HEK293 (cell line): Measurements from ENCODE around the gene TMEM131L.

ENCODE experiments used
- CTCF ChIA-PET: fragments of 350-600 bp; formaldehyde crosslinking; extraction: SDS; loops from one replicate; lab custom pipeline; 2021; ENCODE audit warnings: antibody characterized with exemption; lab: Yijun Ruan, JAX
- POLR2A ChIA-PET: fragments of 300-600 bp; formaldehyde crosslinking; extraction: SDS; loops from one replicate; lab custom pipeline; 2020; ENCODE audit warnings: antibody characterized with exemption, inconsistent platforms; lab: Yijun Ruan, JAX
- H3K27ac ChIP-seq: fragments of 200-500 bp; sonication (Bioruptor generic); 2 replicates; pipeline ENCODE4 v1.5.1; 2014; ENCODE audit warnings: low read depth, low read length, control low read depth, inconsistent platforms; ENCODE audit errors: extremely low read depth
- H3K36me3 ChIP-seq, 2 experiments: fragments of 200-500 bp in 1 of 2; sonication (Bioruptor generic) in 1 of 2; 1 replicate in 1 of 2; 2 replicates in 1 of 2; pipeline ENCODE4 v1.5.1; 2014 to 2017; ENCODE audit warnings: inconsistent platforms in 2 of 2, low read length in 2 of 2; ENCODE audit not compliant: control insufficient read depth in 2 of 2, insufficient read depth in 1 of 2
- H3K4me1 ChIP-seq: fragments of 200-500 bp; sonication (Bioruptor generic); 2 replicates; pipeline ENCODE4 v1.5.1; 2014; ENCODE audit warnings: mild to moderate bottlenecking, low read length, inconsistent platforms; ENCODE audit not compliant: control insufficient read depth, insufficient read depth
- H3K4me3 ChIP-seq: 2 replicates; pipeline ENCODE4 v1.5.1; 2011; ENCODE audit warnings: low read depth, mild to moderate bottlenecking, control low read depth, low read length, moderate library complexity
- H3K9me3 ChIP-seq: fragments of 200-500 bp; sonication (Bioruptor generic); 2 replicates; pipeline ENCODE4 v1.5.1; 2014; ENCODE audit warnings: low read depth, low read length, inconsistent platforms; ENCODE audit not compliant: control insufficient read depth, insufficient read depth
- BCL11A ChIP-seq: fragments of 450-650 bp; formaldehyde crosslinking; IDR thresholded peaks from 2 replicates; pipeline ENCODE4 v1.5.1; 2016; ENCODE audit warnings: low read depth, missing biosample characterization, missing genetic modification characterization
- EGR2 ChIP-seq: fragments of 450-650 bp; formaldehyde crosslinking; IDR thresholded peaks from 2 replicates; pipeline ENCODE4 v1.5.1; 2016; ENCODE audit warnings: low read depth, missing biosample characterization, missing genetic modification characterization
- IKZF3 ChIP-seq: fragments of 450-650 bp; IDR thresholded peaks from 2 replicates; pipeline ENCODE4 v1.5.0; 2018; ENCODE audit warnings: missing biosample characterization, mild to moderate bottlenecking, missing genetic modification characterization, moderate library complexity
- KLF8 ChIP-seq: fragments of 450-650 bp; formaldehyde crosslinking; IDR thresholded peaks from 2 replicates; pipeline ENCODE4 v1.5.1; 2016; ENCODE audit warnings: missing biosample characterization, missing genetic modification characterization
- KLF9 ChIP-seq: fragments of 450-650 bp; formaldehyde crosslinking; IDR thresholded peaks from 2 replicates; pipeline ENCODE4 v1.5.1; 2016; ENCODE audit warnings: missing biosample characterization, missing genetic modification characterization, low read depth
- MYNN ChIP-seq: fragments of 450-650 bp; formaldehyde crosslinking; IDR thresholded peaks from 2 replicates; pipeline ENCODE4 v1.5.1; 2016; ENCODE audit warnings: missing biosample characterization, missing genetic modification characterization, borderline replicate concordance
- SCRT1 ChIP-seq: fragments of 450-650 bp; formaldehyde crosslinking; IDR thresholded peaks from 2 replicates; pipeline ENCODE4 v1.5.1; 2016; ENCODE audit warnings: missing biosample characterization, missing genetic modification characterization, borderline replicate concordance
- SCRT2 ChIP-seq: fragments of 450-650 bp; formaldehyde crosslinking; IDR thresholded peaks from 2 replicates; pipeline ENCODE4 v1.5.1; 2016; ENCODE audit warnings: missing biosample characterization, missing genetic modification characterization
- SETDB1 ChIP-seq: IDR thresholded peaks from one replicate; pipeline ENCODE4 v1.6.1; 2017; ENCODE audit warnings: mild to moderate bottlenecking, low read length, moderate library complexity, mixed read lengths; ENCODE audit not compliant: insufficient read length
- WT1 ChIP-seq: fragments of 450-650 bp; formaldehyde crosslinking; IDR thresholded peaks from 2 replicates; pipeline ENCODE4 v1.5.1; 2016; ENCODE audit warnings: missing biosample characterization, missing genetic modification characterization
- ZEB2 ChIP-seq: fragments of 450-650 bp; formaldehyde crosslinking; IDR thresholded peaks from 2 replicates; pipeline ENCODE4 v1.5.1; 2016; ENCODE audit warnings: missing biosample characterization, missing genetic modification characterization
- ZFHX2 ChIP-seq: fragments of 450-650 bp; formaldehyde crosslinking; conservative IDR thresholded peaks from 2 replicates; pipeline ENCODE4 v1.5.1; 2016; ENCODE audit warnings: missing biosample characterization, missing genetic modification characterization
- ZFP41 ChIP-seq: fragments of 450-650 bp; formaldehyde crosslinking; IDR thresholded peaks from 2 replicates; pipeline ENCODE4 v1.5.1; 2016; ENCODE audit warnings: missing biosample characterization, missing genetic modification characterization, borderline replicate concordance
- ZNF10 ChIP-seq: fragments of 450-650 bp; formaldehyde crosslinking; IDR thresholded peaks from 2 replicates; pipeline ENCODE4 v1.5.1; 2017; ENCODE audit warnings: missing biosample characterization, missing genetic modification characterization
- ZNF138 ChIP-seq: fragments of 450-650 bp; formaldehyde crosslinking; IDR thresholded peaks from 2 replicates; pipeline ENCODE4 v1.5.1; 2016; ENCODE audit warnings: missing biosample characterization, missing genetic modification characterization, borderline replicate concordance
- ZNF140 ChIP-seq: fragments of 450-650 bp; formaldehyde crosslinking; IDR thresholded peaks from 2 replicates; pipeline ENCODE4 v1.5.1; 2016; ENCODE audit warnings: missing biosample characterization, missing genetic modification characterization
- ZNF169 ChIP-seq: fragments of 450-650 bp; formaldehyde crosslinking; IDR thresholded peaks from 2 replicates; pipeline ENCODE4 v1.5.1; 2016; ENCODE audit warnings: missing biosample characterization, missing genetic modification characterization
- ZNF211 ChIP-seq: fragments of 450-650 bp; formaldehyde crosslinking; IDR thresholded peaks from 2 replicates; pipeline ENCODE4 v1.5.1; 2016; ENCODE audit warnings: low read depth, missing biosample characterization, missing genetic modification characterization
- ZNF266 ChIP-seq: fragments of 450-650 bp; formaldehyde crosslinking; IDR thresholded peaks from 2 replicates; pipeline ENCODE4 v1.5.1; 2016; ENCODE audit warnings: missing biosample characterization, missing genetic modification characterization, low read depth
- ZNF37A ChIP-seq: fragments of 450-650 bp; IDR thresholded peaks from 2 replicates; pipeline ENCODE4 v1.5.1; 2018; ENCODE audit warnings: missing biosample characterization, missing genetic modification characterization
- ZNF426 ChIP-seq: fragments of 450-650 bp; formaldehyde crosslinking; IDR thresholded peaks from 2 replicates; pipeline ENCODE4 v1.5.1; 2017; ENCODE audit warnings: missing biosample characterization, missing genetic modification characterization, mild to moderate bottlenecking, inconsistent platforms, moderate library complexity
- ZNF548 ChIP-seq: fragments of 450-650 bp; formaldehyde crosslinking; IDR thresholded peaks from 2 replicates; pipeline ENCODE4 v1.5.1; 2016; ENCODE audit warnings: missing biosample characterization, missing genetic modification characterization
- ZNF585B ChIP-seq: fragments of 450-650 bp; formaldehyde crosslinking; IDR thresholded peaks from 2 replicates; pipeline ENCODE4 v1.5.1; 2016; ENCODE audit warnings: missing biosample characterization, missing genetic modification characterization
- ZNF600 ChIP-seq: fragments of 450-650 bp; formaldehyde crosslinking; IDR thresholded peaks from 2 replicates; pipeline ENCODE4 v1.5.1; 2016; ENCODE audit warnings: missing biosample characterization, missing genetic modification characterization
- ZNF629 ChIP-seq: fragments of 450-650 bp; formaldehyde crosslinking; IDR thresholded peaks from 2 replicates; pipeline ENCODE4 v1.5.1; 2017; ENCODE audit warnings: missing biosample characterization, missing genetic modification characterization
- ZNF658 ChIP-seq: fragments of 450-650 bp; formaldehyde crosslinking; IDR thresholded peaks from 2 replicates; pipeline ENCODE4; 2016; ENCODE audit warnings: missing biosample characterization, missing genetic modification characterization
- ZNF768 ChIP-seq: fragments of 450-650 bp; formaldehyde crosslinking; IDR thresholded peaks from 2 replicates; pipeline ENCODE4 v1.5.1; 2018; ENCODE audit warnings: missing biosample characterization, mild to moderate bottlenecking, missing genetic modification characterization
- ZNF830 ChIP-seq: fragments of 450-650 bp; IDR thresholded peaks from 2 replicates; pipeline ENCODE4 v1.5.0; 2018; ENCODE audit warnings: missing biosample characterization, missing genetic modification characterization, low read depth, mild to moderate bottlenecking, moderate library complexity
- ZNF837 ChIP-seq: fragments of 450-650 bp; formaldehyde crosslinking; IDR thresholded peaks from 2 replicates; pipeline ENCODE4 v1.5.1; 2016; ENCODE audit warnings: missing biosample characterization, missing genetic modification characterization
- TF ChIP-seq, protein P1 (sequence below): fragments of 450-650 bp; formaldehyde crosslinking; IDR thresholded peaks from 2 replicates; pipeline ENCODE4 v1.5.1; 2016; ENCODE audit warnings: missing biosample characterization, missing genetic modification characterization
- TF ChIP-seq, protein P2 (sequence below): fragments of 450-650 bp; formaldehyde crosslinking; IDR thresholded peaks from 2 replicates; pipeline ENCODE4 v1.5.1; 2016; ENCODE audit warnings: missing biosample characterization, missing genetic modification characterization
- TF ChIP-seq, protein P3 (sequence below): fragments of 450-650 bp; formaldehyde crosslinking; IDR thresholded peaks from 2 replicates; pipeline ENCODE4 v1.5.1; 2016; ENCODE audit warnings: missing biosample characterization, missing genetic modification characterization
- TF ChIP-seq, protein P4 (sequence below): fragments of 450-650 bp; formaldehyde crosslinking; optimal IDR thresholded peaks from 2 replicates; pipeline ENCODE3; 2016; ENCODE audit warnings: missing biosample characterization, mild to moderate bottlenecking, missing genetic modification characterization

The TMEM131L gene

DNA sequence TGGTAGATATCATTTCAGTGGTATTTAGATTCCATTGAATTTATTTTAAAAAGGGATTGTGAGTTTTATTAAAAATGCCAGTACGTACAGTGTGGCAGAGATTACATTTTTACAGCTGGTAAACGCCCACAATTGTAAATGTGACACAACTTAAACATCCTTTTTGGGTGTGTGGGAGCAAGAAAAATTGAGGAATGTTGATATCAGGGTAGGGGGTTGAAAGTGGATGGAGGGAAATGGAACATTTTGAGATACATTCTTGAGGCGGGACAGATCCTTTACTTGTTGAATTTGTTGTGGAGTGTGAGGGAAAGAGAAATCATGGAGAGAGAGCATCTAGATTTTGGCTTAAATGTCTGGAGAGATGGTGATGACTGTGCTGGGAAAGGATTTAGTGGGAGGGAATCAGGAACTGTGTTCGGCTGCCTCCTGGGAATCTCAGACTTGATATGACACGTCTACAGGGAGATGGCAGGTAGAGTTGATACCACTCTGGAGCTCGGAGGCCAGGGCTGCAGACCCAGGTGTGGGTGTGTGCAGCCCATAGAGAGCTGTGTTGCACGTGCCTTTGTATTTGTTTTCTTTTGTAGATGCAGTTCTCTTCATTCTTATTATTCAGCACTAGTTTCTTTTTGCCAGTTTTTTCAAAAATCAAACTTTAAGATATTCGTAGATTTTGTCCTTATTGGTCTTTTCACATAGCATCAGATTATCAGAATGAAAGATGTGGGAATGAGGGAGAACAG, 10.8 kb downstream of the TMEM131L start:
- Histone ChIP-seq H3K4me3 (no peak overlapping the region), H3K9me3 (no peaks in the 10 kb centered on the region), H3K27ac (no peak overlapping the region), H3K4me1 (peaks cover 4% of the 10 kb centered on the region; the same call in 1 of the 2 replicates), H3K36me3 (peaks cover 0 to 22% of the 10 kb centered on the region in 2 experiments; a peak in 2 of 3 replicates)
- CTCF ChIA-PET = interaction anchor here (0.5 kb wide), 1 partner anchor 289 kb away, joined by 3 read pairs; no protein-coding TSS in a partner anchor
- POLR2A ChIA-PET = interaction anchor here (1.0 kb wide), 1 partner anchor 11 kb away, joined by 4 read pairs; the partner anchor contains the start of gene TMEM131L
- TF ChIP-seq ZNF658 (tag by site-specific recombination) (no peak), SCRT1 (peak; percentile 48; the same call in 1 of the 2 replicates), ZNF138 (tag by site-specific recombination) (no peak), ZNF211 (tag by site-specific recombination) (no peak), ZNF140 (tag by site-specific recombination) (no peak), EGR2 (tag by site-specific recombination) (peak; percentile 52), ZNF266 (tag by site-specific recombination) (no peak), ZFHX2 (tag by site-specific recombination) (peak; percentile 53; the same call in 1 of the 2 replicates), MYNN (tag by site-specific recombination) (no peak), IKZF3 (tag by site-specific recombination) (no peak), ZNF629 (tag by site-specific recombination) (no peak), ZNF37A (tag by site-specific recombination) (no peak), ZNF837 (no peak), ZNF10 (tag by site-specific recombination) (no peak), ZNF768 (tag by site-specific recombination) (no peak), ZNF169 (no peak), KLF9 (tag by site-specific recombination) (no peak), ZNF830 (tag by site-specific recombination) (no peak), ZNF585B (tag by site-specific recombination) (no peak), KLF8 (tag by site-specific recombination) (no peak), WT1 (no peak), SETDB1 (no peak), ZNF600 (tag by site-specific recombination) (peak; percentile 96), BCL11A (no peak), ZFP41 (tag by site-specific recombination) (no peak), ZNF426 (tag by site-specific recombination) (no peak), ZEB2 (no peak), ZNF548 (tag by site-specific recombination) (no peak), SCRT2 (tag by site-specific recombination) (peak; percentile 66)
- TF ChIP-seq, protein P1, sequence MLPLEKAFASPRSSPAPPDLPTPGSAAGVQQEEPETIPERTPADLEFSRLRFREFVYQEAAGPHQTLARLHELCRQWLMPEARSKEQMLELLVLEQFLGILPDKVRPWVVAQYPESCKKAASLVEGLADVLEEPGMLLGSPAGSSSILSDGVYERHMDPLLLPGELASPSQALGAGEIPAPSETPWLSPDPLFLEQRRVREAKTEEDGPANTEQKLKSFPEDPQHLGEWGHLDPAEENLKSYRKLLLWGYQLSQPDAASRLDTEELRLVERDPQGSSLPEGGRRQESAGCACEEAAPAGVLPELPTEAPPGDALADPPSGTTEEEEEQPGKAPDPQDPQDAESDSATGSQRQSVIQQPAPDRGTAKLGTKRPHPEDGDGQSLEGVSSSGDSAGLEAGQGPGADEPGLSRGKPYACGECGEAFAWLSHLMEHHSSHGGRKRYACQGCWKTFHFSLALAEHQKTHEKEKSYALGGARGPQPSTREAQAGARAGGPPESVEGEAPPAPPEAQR (tag by site-specific recombination) = no peak
- TF ChIP-seq, protein P2, sequence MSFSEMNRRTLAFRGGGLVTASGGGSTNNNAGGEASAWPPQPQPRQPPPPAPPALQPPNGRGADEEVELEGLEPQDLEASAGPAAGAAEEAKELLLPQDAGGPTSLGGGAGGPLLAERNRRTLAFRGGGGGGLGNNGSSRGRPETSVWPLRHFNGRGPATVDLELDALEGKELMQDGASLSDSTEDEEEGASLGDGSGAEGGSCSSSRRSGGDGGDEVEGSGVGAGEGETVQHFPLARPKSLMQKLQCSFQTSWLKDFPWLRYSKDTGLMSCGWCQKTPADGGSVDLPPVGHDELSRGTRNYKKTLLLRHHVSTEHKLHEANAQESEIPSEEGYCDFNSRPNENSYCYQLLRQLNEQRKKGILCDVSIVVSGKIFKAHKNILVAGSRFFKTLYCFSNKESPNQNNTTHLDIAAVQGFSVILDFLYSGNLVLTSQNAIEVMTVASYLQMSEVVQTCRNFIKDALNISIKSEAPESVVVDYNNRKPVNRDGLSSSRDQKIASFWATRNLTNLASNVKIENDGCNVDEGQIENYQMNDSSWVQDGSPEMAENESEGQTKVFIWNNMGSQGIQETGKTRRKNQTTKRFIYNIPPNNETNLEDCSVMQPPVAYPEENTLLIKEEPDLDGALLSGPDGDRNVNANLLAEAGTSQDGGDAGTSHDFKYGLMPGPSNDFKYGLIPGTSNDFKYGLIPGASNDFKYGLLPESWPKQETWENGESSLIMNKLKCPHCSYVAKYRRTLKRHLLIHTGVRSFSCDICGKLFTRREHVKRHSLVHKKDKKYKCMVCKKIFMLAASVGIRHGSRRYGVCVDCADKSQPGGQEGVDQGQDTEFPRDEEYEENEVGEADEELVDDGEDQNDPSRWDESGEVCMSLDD (tag by site-specific recombination) = no peak
- TF ChIP-seq, protein P3, sequence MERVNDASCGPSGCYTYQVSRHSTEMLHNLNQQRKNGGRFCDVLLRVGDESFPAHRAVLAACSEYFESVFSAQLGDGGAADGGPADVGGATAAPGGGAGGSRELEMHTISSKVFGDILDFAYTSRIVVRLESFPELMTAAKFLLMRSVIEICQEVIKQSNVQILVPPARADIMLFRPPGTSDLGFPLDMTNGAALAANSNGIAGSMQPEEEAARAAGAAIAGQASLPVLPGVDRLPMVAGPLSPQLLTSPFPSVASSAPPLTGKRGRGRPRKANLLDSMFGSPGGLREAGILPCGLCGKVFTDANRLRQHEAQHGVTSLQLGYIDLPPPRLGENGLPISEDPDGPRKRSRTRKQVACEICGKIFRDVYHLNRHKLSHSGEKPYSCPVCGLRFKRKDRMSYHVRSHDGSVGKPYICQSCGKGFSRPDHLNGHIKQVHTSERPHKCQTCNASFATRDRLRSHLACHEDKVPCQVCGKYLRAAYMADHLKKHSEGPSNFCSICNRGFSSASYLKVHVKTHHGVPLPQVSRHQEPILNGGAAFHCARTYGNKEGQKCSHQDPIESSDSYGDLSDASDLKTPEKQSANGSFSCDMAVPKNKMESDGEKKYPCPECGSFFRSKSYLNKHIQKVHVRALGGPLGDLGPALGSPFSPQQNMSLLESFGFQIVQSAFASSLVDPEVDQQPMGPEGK (tag by site-specific recombination) = no peak
- TF ChIP-seq, protein P4, sequence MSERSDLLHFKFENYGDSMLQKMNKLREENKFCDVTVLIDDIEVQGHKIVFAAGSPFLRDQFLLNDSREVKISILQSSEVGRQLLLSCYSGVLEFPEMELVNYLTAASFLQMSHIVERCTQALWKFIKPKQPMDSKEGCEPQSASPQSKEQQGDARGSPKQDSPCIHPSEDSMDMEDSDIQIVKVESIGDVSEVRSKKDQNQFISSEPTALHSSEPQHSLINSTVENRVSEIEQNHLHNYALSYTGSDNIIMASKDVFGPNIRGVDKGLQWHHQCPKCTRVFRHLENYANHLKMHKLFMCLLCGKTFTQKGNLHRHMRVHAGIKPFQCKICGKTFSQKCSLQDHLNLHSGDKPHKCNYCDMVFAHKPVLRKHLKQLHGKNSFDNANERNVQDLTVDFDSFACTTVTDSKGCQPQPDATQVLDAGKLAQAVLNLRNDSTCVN (tag by site-specific recombination) = no peak
